Measurements from ENCODE around the gene UBE2L6. TPM values are rescaled to one million over a fixed set of nuclear protein-coding genes. Genes with fewer than 3 reads are reported as not detected.
A peak's percentile ranks its signal among the peaks of the same experiment; 100 is the strongest.

Gene UBE2L6
- total RNA-seq, 1 donor from 2014 or later = 69.2 TPM

DNA sequence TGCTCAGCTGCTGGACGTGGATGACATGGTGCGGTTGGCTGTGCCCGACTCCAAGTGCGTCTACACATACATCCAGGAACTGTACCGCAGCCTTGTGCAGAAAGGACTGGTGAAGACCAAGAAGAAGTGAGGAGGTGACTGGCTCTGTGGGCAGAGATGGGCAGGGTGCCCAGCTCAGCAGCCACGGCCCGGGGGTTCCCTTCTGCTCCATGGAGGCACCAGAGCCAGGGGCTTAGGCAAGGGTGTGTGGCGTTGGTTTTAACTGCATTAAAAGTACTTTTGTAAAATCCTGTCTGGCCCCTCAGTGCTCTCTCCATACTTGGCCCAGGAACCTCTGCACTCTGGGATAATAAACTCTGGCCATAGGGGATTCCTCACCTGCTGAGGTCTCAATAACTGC lies 17.5 kb downstream of the UBE2L6 start:
- no peak for TF ChIP-seq CTCF (IDR thresholded peaks at IDR 0.05)
- H3K9me3 Mint-ChIP-seq = no peaks in the 10 kb centered on the region
- peaks cover 62% of the 10 kb centered on the region for H3K36me3 Mint-ChIP-seq (ENCODE audit: low read depth)
- CTCF ChIA-PET = interaction anchor here (0.6 to 1.0 kb wide), 2 partner anchors 18 to 200 kb away, joined by 4 to 5 read pairs; partner anchors contain the start of gene UBE2L6
- intact Hi-C loops (cut with micrococcal nuclease) = loop anchor here (2.0 kb wide), 1 partner anchor 17 kb away; the partner anchor contains the start of gene UBE2L6
- no peaks in the 10 kb centered on the region for H3K27me3 Mint-ChIP-seq
- ATAC-seq (ENCODE audit: low read depth) (no peak), DNase-seq (no peak)
- no peak overlapping the region for H3K4me3 Mint-ChIP-seq
- no peak overlapping the region for H3K27ac Mint-ChIP-seq
- POLR2A ChIA-PET = no interaction called here
- H3K4me1 Mint-ChIP-seq = peaks cover 20% of the 10 kb centered on the region

DNA sequence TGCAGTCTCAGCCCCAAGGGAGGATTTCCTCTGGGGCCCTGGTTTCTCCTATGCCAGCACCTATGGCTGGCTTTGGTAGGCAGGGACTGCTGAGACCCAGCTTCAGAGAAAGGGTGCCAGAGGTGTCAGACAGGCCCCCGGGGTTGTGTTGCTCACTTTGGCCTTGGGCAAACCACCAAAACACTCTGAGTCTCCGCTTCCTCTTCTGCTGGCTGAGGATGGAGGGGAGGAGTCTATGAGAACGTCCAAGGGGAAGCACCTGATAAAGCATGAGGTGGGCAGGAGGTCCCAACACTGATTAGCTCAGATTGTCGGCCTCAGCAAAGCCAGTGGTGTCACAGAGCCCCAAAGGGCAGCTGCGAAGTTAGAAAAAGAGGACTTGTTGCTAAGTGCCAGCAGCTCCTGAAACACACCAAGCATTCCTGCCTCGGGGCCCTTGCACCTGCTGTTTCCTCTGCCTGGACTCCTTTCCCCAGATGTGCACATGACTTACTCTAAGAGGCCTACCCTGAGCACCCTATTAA lies 19.6 kb downstream of the UBE2L6 start:
- peak; percentile 33 for DNase-seq

DNA sequence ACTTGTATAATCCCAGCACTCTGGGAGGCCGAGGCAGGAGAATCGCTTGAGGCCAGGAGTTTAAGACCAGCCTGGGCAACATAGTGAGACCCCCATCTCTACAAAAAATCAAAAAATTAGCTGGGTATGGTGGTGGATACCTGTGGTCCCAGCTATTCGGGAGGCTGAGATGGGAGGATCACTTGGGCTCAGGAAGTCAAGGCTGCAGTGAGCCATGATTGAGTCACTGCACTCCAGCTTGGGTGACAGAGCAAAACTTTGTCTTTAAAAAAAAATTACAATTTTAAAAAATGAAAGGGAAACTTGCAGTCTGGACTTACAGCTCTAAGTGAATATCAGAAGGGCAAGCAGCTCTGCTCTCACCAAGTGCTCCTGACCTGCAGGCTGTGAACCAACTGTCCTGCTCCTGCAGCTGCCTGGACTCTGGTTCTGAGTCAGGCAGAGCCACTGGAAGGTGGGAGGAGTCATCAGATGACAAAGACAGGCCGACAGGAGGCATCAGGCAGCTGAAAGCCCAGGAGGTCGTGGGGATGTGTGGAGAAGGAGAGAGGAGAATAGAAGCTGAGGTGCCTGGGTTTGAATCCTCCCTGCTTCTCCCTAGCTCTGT lies 20.5 kb downstream of the UBE2L6 start:
- Mint-ChIP-seq H3K4me1 (peaks cover 20% of the 10 kb centered on the region), H3K9me3 (no peaks in the 10 kb centered on the region), H3K36me3 (ENCODE audit: low read depth) (peaks cover 32% of the 10 kb centered on the region), H3K27me3 (no peaks in the 10 kb centered on the region), H3K27ac (peak overlapping the region; percentile 80), H3K4me3 (no peak overlapping the region)
- CTCF ChIA-PET = interaction anchor here (0.9 to 2.8 kb wide), 5 partner anchors 21 to 91 kb away, joined by 3 to 9 read pairs (median 7); partner anchors contain the start of gene UBE2L6
- ATAC-seq (ENCODE audit: low read depth) (no peak), DNase-seq (no peak)
- POLR2A ChIA-PET = interaction anchor here (1.1 to 1.9 kb wide), 4 partner anchors 16 to 212 kb away, joined by 3 to 16 read pairs (median 4); partner anchors contain the start of genes SSRP1, TIMM10 and UBE2L6
- no peak for TF ChIP-seq CTCF (IDR thresholded peaks at IDR 0.05)
- intact Hi-C loops (cut with micrococcal nuclease) = no loop called here

More for the DNA sequence above, 19.6 kb downstream of the UBE2L6 start:
- intact Hi-C loops (cut with micrococcal nuclease) = loop anchor here (1.0 to 2.0 kb wide), 2 partner anchors 17 to 19 kb away; partner anchors contain the start of gene UBE2L6
- peak overlapping the region; percentile 24 for H3K4me3 Mint-ChIP-seq
- H3K27ac Mint-ChIP-seq = peak overlapping the region; percentile 80
- H3K9me3 Mint-ChIP-seq = no peaks in the 10 kb centered on the region
- POLR2A ChIA-PET = interaction anchor here (0.5 to 1.9 kb wide), 7 partner anchors 17 to 223 kb away, joined by 3 to 16 read pairs (median 4); partner anchors contain the start of genes SSRP1, TIMM10, TNKS1BP1 and UBE2L6
- H3K36me3 Mint-ChIP-seq (ENCODE audit: low read depth) = peaks cover 42% of the 10 kb centered on the region
- no peaks in the 10 kb centered on the region for H3K27me3 Mint-ChIP-seq
- CTCF ChIA-PET = interaction anchor here (0.9 to 1.9 kb wide), 5 partner anchors 20 to 92 kb away, joined by 3 to 9 read pairs (median 4); partner anchors contain the start of gene UBE2L6
- peaks cover 20% of the 10 kb centered on the region for H3K4me1 Mint-ChIP-seq
- TF ChIP-seq CTCF (IDR thresholded peaks at IDR 0.05) = no peak
- peak; percentile 99 for ATAC-seq (ENCODE audit: low read depth)

- Mint-ChIP-seq H3K4me1 (peaks cover 20% of the 10 kb centered on the region), H3K4me3 (no peak overlapping the region), H3K9me3 (no peaks in the 10 kb centered on the region), H3K27me3 (no peaks in the 10 kb centered on the region), H3K36me3 (ENCODE audit: low read depth) (peaks cover 27% of the 10 kb centered on the region), H3K27ac (no peak overlapping the region)
- DNase-seq (no peak), ATAC-seq (ENCODE audit: low read depth) (no peak)
- intact Hi-C loops (cut with micrococcal nuclease) = no loop called here
- ChIA-PET POLR2A (interaction anchor here (1.9 kb wide), 1 partner anchor 15 kb away, joined by 16 read pairs; the partner anchor contains the start of gene TIMM10), CTCF (interaction anchor here (2.8 kb wide), 1 partner anchor 22 kb away, joined by 9 read pairs; the partner anchor contains the start of gene UBE2L6)
- TF ChIP-seq CTCF (IDR thresholded peaks at IDR 0.05) = no peak
Measured at GRCh38 chr11:57546451-57546850, 21.0 kb downstream of the UBE2L6 start.

DNA sequence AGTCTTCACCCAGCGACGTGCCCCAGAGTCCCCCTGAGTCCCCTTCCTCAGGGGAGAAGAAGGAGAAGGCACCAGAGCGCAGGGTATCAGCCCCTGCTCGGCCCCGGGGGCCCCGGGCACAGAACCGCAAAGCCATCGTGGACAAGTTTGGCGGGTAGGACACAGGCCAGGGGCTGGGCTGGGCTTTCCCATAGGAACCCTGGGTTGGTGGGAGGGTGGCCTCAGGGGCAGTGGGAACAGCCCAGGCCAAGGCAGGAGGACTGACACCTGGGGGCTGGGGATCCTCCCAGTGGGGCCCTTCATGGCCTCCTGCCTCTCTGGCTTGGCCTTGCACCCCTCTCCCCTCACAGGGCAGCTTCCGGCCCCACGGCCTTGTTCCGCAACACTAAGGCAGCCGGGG lies 21.6 kb downstream of the UBE2L6 start:
- Mint-ChIP-seq H3K27ac (no peak overlapping the region), H3K4me1 (peaks cover 20% of the 10 kb centered on the region), H3K36me3 (ENCODE audit: low read depth) (peaks cover 23% of the 10 kb centered on the region), H3K4me3 (no peak overlapping the region), H3K27me3 (no peaks in the 10 kb centered on the region), H3K9me3 (no peaks in the 10 kb centered on the region)
- DNase-seq (no peak), ATAC-seq (ENCODE audit: low read depth) (no peak)
- ChIA-PET POLR2A (no interaction called here), CTCF (interaction anchor here (2.8 kb wide), 1 partner anchor 22 kb away, joined by 9 read pairs; the partner anchor contains the start of gene UBE2L6)
- no peak for TF ChIP-seq CTCF (IDR thresholded peaks at IDR 0.05)
- intact Hi-C loops (cut with micrococcal nuclease) = no loop called here
